Keratinocyte (primary cell): ENCODE measurements around the gene SCART1.

ENCODE experiments used
- CTCF ChIP-seq, 3 experiments: IDR thresholded peaks in 1 of 3; conservative IDR thresholded peaks in 1 of 3; optimal IDR thresholded peaks in 1 of 3; 2 replicates in 2 of 3; 3 replicates in 1 of 3; pipeline versions ENCODE3 to v1.5.1; 2011; ENCODE audit warnings: low read length in 3 of 3, mild to moderate bottlenecking in 3 of 3, moderate library complexity in 2 of 3, control low read depth in 1 of 3, inconsistent platforms in 1 of 3; ENCODE audit not compliant: insufficient read depth in 2 of 3; ENCODE audit errors: extremely low read depth in 1 of 3
- EZH2 ChIP-seq: IDR thresholded peaks from one replicate; pipeline ENCODE4 v1.6.1; 2012; ENCODE audit warnings: inconsistent platforms, mild to moderate bottlenecking, low read length, moderate library complexity

DNA sequence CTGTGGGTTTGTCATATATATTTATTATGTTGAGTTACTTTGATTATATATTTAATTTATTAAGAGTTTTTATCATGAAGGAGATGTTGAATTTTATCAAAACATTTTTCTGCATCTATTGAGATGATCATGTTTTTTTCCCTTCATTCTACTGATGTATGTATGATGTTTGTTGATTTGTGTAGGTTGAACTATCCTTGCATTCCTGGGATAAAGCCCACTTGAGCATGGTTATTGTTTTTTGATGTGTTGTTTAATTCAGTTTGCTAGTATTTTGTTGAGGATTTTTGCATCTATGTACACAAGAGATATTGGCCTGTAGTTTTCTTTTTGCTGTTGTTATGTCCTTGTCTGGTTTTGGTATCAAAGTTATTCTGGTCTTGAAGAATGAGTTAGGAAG lies 31.1 kb downstream of the SCART1 start:
- TF ChIP-seq CTCF (optimal IDR thresholded peaks at IDR 0.05 in 1 of 3, IDR thresholded peaks at IDR 0.05 in 1 of 3, conservative IDR thresholded peaks at IDR 0.05 in 1 of 3; ENCODE audit: extremely low read depth in 1 of 3, insufficient read depth in 2 of 3, low read length in 3 of 3) (no peak), EZH2 (no peak)
